B cell (primary cell): Measurements from ENCODE around the gene ZNF586. TPM values are rescaled to one million over a fixed set of nuclear protein-coding genes. Genes with fewer than 3 reads are reported as not detected.

Experiments
- ATAC-seq: fragments of 200-7000 bp; cut with Tn5 transposase; one replicate; pipeline ENCODE4 v1.10.0; 2021; ENCODE audit warnings: low read depth, mild to moderate bottlenecking, moderate number of reproducible peaks, moderate library complexity
- CTCF ChIA-PET: fragments of 350-600 bp; sonication (Branson Sonifier 250); formaldehyde crosslinking; loops from one replicate; lab custom pipeline; 2021; ENCODE audit warnings: antibody characterized with exemption, inconsistent platforms; lab: Charles Lee
- POLR2A ChIA-PET: fragments of 350-600 bp; sonication (Branson Sonifier 250); formaldehyde crosslinking; loops from one replicate; lab custom pipeline; 2021; ENCODE audit warnings: antibody characterized with exemption; lab: Charles Lee
- DNase-seq: peaks from one replicate; pipeline ENCODE4 v3.0.0; 2013
- H2AFZ ChIP-seq: 2 replicates; pipeline ENCODE4 v1.6.1; 2012; ENCODE audit warnings: mild to moderate bottlenecking, low read depth, low read length; ENCODE audit not compliant: insufficient read depth, poor library complexity, severe bottlenecking
- H3K27ac ChIP-seq, 2 donors: 1 replicate in 1 of 2; 2 replicates in 1 of 2; pipeline ENCODE4 v1.5.1; 2012 to 2013; ENCODE audit warnings: low read length in 2 of 2, mild to moderate bottlenecking in 2 of 2, moderate library complexity in 1 of 2
- H3K27me3 ChIP-seq, 4 experiments: fragments of 200-600 bp in 1 of 4; sonication (generic) in 1 of 4; replicated peaks in 1 of 4; 1 replicate in 2 of 4; 2 replicates in 2 of 4; pipeline versions ENCODE4 v1.6.1 to v1.7.0; 2013 to 2016; ENCODE audit warnings: low read length in 3 of 4, mild to moderate bottlenecking in 2 of 4, mixed read lengths in 1 of 4, moderate library complexity in 1 of 4; ENCODE audit not compliant: insufficient read depth in 4 of 4, control insufficient read depth in 3 of 4; ENCODE audit errors: control extremely low read depth in 1 of 4
- H3K36me3 ChIP-seq, 2 experiments: replicated peaks in 1 of 2; 1 replicate in 1 of 2; 2 replicates in 1 of 2; pipeline versions ENCODE4 v1.6.1 to v1.7.1; 2013; ENCODE audit warnings: low read length in 1 of 2; ENCODE audit not compliant: insufficient read depth in 2 of 2, control insufficient read depth in 1 of 2; ENCODE audit errors: control extremely low read depth in 1 of 2, extremely low read depth in 1 of 2
- H3K4me1 ChIP-seq, 2 donors: fragments of 200-600 bp in 1 of 2; sonication (generic) in 1 of 2; 1 replicate in 1 of 2; 2 replicates in 1 of 2; pipeline versions ENCODE4 v1.5.1 to v1.6.1; 2013 to 2017; ENCODE audit warnings: low read length in 2 of 2; ENCODE audit not compliant: control insufficient read depth in 2 of 2, insufficient read depth in 2 of 2
- H3K4me2 ChIP-seq: replicated peaks from 2 replicates; pipeline ENCODE3; 2012; ENCODE audit warnings: mild to moderate bottlenecking, low read depth, low read length; ENCODE audit not compliant: poor library complexity, severe bottlenecking
- H3K4me3 ChIP-seq, 5 experiments: fragments of 200-600 bp in 1 of 5; sonication (generic) in 1 of 5; 1 replicate in 3 of 5; 2 replicates in 2 of 5; pipeline versions ENCODE4 v1.5.1 to v1.7.0; 2011 to 2016; ENCODE audit warnings: low read length in 4 of 5, mild to moderate bottlenecking in 4 of 5, low read depth in 2 of 5, control low read depth in 1 of 5, moderate library complexity in 1 of 5; ENCODE audit not compliant: insufficient read depth in 1 of 5; ENCODE audit errors: control extremely low read depth in 1 of 5, extremely low read depth in 1 of 5
- H3K79me2 ChIP-seq: fragments of 200-600 bp; sonication (generic); one replicate; pipeline ENCODE4 v1.6.0; 2016; ENCODE audit warnings: low read length; ENCODE audit not compliant: control insufficient read depth, insufficient read depth
- H3K9ac ChIP-seq: fragments of 200-600 bp; sonication (generic); 2 replicates; pipeline ENCODE4 v1.6.1; 2017; ENCODE audit warnings: mild to moderate bottlenecking, low read length, moderate library complexity
- H3K9me3 ChIP-seq, 3 donors: one replicate each; pipeline versions ENCODE4 v1.6.1 to v1.7.1; 2013; ENCODE audit warnings: low read length in 2 of 3; ENCODE audit not compliant: control insufficient read depth in 2 of 3, insufficient read depth in 1 of 3; ENCODE audit errors: control extremely low read depth in 1 of 3
- H4K20me1 ChIP-seq: 2 replicates; pipeline ENCODE4 v1.6.0; 2012; ENCODE audit warnings: mild to moderate bottlenecking, low read length; ENCODE audit not compliant: insufficient read depth, control insufficient read depth, poor library complexity, severe bottlenecking
- H3K27ac Mint-ChIP-seq: one replicate; pipeline ENCODE4 v1.8.0; 2021; ENCODE audit warnings: mixed read lengths
- H3K27me3 Mint-ChIP-seq: one replicate; pipeline ENCODE4 v1.8.0; 2021; ENCODE audit warnings: mixed read lengths
- H3K4me1 Mint-ChIP-seq: one replicate; pipeline ENCODE4 v1.8.0; 2021; ENCODE audit warnings: mixed read lengths
- H3K4me3 Mint-ChIP-seq: one replicate; pipeline ENCODE4 v1.8.0; 2021; ENCODE audit warnings: mixed read lengths
- H3K9me3 Mint-ChIP-seq: one replicate; pipeline ENCODE4 v1.8.0; 2022; ENCODE audit warnings: mixed read lengths; ENCODE audit not compliant: insufficient read depth
- EZH2 ChIP-seq: IDR thresholded peaks from 2 replicates; pipeline ENCODE4 v1.6.1; 2012; ENCODE audit warnings: borderline replicate concordance, low read depth, mild to moderate bottlenecking, moderate library complexity, low read length; ENCODE audit not compliant: insufficient read depth, poor library complexity, severe bottlenecking
- WGBS: methylation state at CpG from one replicate; pipeline ENCODE4 v1.1.5; 2013; ENCODE audit warnings: missing lambda C conversion rate; ENCODE audit not compliant: insufficient coverage; 5-methylcytosine and 5-hydroxymethylcytosine counted together
- intact Hi-C: fragments of 100-400 bp; cut with micrococcal nuclease; formaldehyde crosslinking; loops from one replicate; pipeline ENCODE4 v1.10.0; 2022
- polyA plus RNA-seq: library from polyadenylated mRNA; depleted of rRNA; stranded (reverse); fragments of >200 nt; gene quantifications from 2 replicates; pipeline ENCODE4 v1.2.3, GENCODE V29; 2012
- total RNA-seq, 2 donors: library from RNA; stranded (reverse); fragments of 120-200 nt in 1 of 2; gene quantifications; 1 replicate in 1 of 2; 2 replicates in 1 of 2; pipeline versions ENCODE4 v1.2.3 to v1.2.4, GENCODE V29; 2013 to 2022
- TF ChIP-seq, protein P1 (sequence below): fragments of 200-600 bp; IDR thresholded peaks from one replicate; pipeline ENCODE4 v1.8.0; 2022; ENCODE audit warnings: antibody characterized with exemption, mild to moderate bottlenecking

Gene ZNF586
- total and polyA plus RNA-seq, 2 donors (not counting 1 experiment from before 2014, with no cell fraction given), result 18.0 to 48.0 TPM

DNA sequence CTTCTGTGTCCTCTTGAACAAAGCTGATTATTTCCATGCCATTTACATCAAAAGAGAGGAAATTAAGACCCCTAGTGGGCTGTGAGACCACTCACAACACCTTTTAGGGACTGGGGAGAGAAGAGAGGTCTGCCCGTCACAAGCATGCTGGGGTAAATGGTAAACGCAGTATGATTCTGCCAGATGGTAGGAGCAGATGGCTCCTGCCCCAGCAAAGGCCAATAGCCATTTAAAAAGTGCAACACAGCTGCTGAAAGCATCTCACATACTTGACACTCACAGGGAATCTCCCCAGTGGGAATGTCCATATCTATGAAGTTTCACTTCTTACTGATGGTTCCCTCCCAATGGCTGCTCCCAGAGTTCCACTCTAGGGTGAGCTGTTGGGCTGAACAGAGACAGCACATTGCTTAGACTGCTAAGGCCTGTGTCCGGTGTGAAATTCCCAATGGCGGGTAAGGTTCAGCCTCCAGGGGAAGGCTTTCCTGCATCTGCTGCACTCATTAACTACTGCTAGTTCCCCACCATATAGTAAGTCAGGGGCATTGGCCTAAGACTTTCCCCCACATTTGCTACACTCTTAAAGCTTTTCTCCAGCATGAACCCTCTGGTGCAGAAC is 49.5 kb upstream of the ZNF586 start:
- ChIA-PET CTCF (no interaction called here), POLR2A (no interaction called here)

DNA sequence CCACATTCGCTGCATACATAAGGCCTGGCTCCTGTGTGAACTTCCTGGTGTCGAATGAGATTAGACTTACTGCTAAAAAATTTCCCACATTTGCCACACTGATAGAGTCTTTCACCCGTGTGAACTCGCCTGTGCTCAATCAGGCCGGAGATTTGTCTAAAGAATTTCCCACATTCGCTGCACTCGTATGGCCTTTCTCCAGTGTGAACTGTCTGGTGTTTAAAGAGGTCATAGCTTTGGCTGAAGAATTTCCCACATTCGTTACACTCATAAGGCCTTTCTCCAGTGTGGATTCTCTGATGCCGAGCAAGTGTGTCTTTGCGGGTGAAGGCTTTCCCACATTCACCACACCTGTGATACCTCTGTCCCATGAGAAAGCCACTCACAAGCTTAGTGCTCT is 48.6 kb upstream of the ZNF586 start:
- WGBS, result 100% methylated on average over 9 of the region's 10 CpGs
- ChIA-PET POLR2A (no interaction called here), CTCF (no interaction called here)
- TF ChIP-seq, protein P1, sequence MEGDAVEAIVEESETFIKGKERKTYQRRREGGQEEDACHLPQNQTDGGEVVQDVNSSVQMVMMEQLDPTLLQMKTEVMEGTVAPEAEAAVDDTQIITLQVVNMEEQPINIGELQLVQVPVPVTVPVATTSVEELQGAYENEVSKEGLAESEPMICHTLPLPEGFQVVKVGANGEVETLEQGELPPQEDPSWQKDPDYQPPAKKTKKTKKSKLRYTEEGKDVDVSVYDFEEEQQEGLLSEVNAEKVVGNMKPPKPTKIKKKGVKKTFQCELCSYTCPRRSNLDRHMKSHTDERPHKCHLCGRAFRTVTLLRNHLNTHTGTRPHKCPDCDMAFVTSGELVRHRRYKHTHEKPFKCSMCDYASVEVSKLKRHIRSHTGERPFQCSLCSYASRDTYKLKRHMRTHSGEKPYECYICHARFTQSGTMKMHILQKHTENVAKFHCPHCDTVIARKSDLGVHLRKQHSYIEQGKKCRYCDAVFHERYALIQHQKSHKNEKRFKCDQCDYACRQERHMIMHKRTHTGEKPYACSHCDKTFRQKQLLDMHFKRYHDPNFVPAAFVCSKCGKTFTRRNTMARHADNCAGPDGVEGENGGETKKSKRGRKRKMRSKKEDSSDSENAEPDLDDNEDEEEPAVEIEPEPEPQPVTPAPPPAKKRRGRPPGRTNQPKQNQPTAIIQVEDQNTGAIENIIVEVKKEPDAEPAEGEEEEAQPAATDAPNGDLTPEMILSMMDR, result no peak
- H4K20me1 ChIP-seq, result no peaks in the 10 kb centered on the region
- H3K27me3 Mint-ChIP-seq, result no peaks in the 10 kb centered on the region
- no peaks in the 10 kb centered on the region for H3K27me3 ChIP-seq
- peaks cover 12% of the 10 kb centered on the region for H3K9me3 Mint-ChIP-seq
- peaks cover 12 to 46% of the 10 kb centered on the region in 2 experiments for H3K36me3 ChIP-seq
- intact Hi-C loops, result no loop called here
- H3K9me3 ChIP-seq, result peaks cover 1 to 23% (median 18%) of the 10 kb centered on the region in 3 donors
- no peak overlapping the region for H3K27ac Mint-ChIP-seq
- no peak overlapping the region for H3K27ac ChIP-seq
- ATAC-seq (no peak), DNase-seq (no peak)
- H3K4me3 ChIP-seq, result no peak overlapping the region
- H3K4me3 Mint-ChIP-seq, result no peak overlapping the region
- H2AFZ ChIP-seq, result no peak overlapping the region
- H3K9ac ChIP-seq, result no peak overlapping the region
- H3K4me2 ChIP-seq, result no peak overlapping the region
- H3K4me1 ChIP-seq, result no peaks in the 10 kb centered on the region
- peaks cover 16% of the 10 kb centered on the region for H3K4me1 Mint-ChIP-seq
- H3K79me2 ChIP-seq, result peaks cover 17% of the 10 kb centered on the region

More for the DNA sequence above, 49.5 kb upstream of the ZNF586 start:
- Mint-ChIP-seq H3K27me3 (no peaks in the 10 kb centered on the region), H3K27ac (no peak overlapping the region), H3K9me3 (peaks cover 12% of the 10 kb centered on the region), H3K4me3 (no peak overlapping the region), H3K4me1 (peaks cover 14% of the 10 kb centered on the region)
- no peaks in the 10 kb centered on the region for H3K27me3 ChIP-seq
- 91% methylated on average over 3 of the region's 4 CpGs for whole genome bisulfite sequencing
- H3K27ac ChIP-seq, result no peak overlapping the region
- no peak for TF ChIP-seq EZH2
- TF ChIP-seq, protein P1, result no peak
- no peaks in the 10 kb centered on the region for H3K4me1 ChIP-seq
- H3K9ac ChIP-seq, result no peak overlapping the region
- H3K9me3 ChIP-seq, result peaks cover 1 to 23% (median 18%) of the 10 kb centered on the region in 3 donors
- H3K79me2 ChIP-seq, result peaks cover 15% of the 10 kb centered on the region
- H3K4me3 ChIP-seq, result no peak overlapping the region
- H4K20me1 ChIP-seq, result no peaks in the 10 kb centered on the region
- intact Hi-C loops, result no loop called here
- peaks cover 12 to 46% of the 10 kb centered on the region in 2 experiments for H3K36me3 ChIP-seq
- H2AFZ ChIP-seq, result no peak overlapping the region
- DNase-seq (no peak), ATAC-seq (no peak)
- no peak overlapping the region for H3K4me2 ChIP-seq
